ENCODE results near the gene ALDH3A2. TPM values are rescaled to one million over a fixed set of nuclear protein-coding genes. Genes with fewer than 3 reads are reported as not detected.

ALDH3A2 gene
- total and polyA plus RNA-seq, 2 of the 8 experiments (the other 6 are each of a cell fraction or from before 2014, with no cell fraction given), result 20.6 to 72.9 TPM

- Histone ChIP-seq H2AFZ (ENCODE audit: low read length) (no peak overlapping the region), H3K23ac (ENCODE audit: insufficient read length) (no peak overlapping the region), H3K79me1 (ENCODE audit: low read depth, low read length) (no peaks in the 10 kb centered on the region; the same call in 1 of the 2 replicates), H2AK5ac (ENCODE audit: low read depth, low read length) (no peak overlapping the region), H3K9me3 (ENCODE audit: insufficient read depth in 2 of 2, low read depth in 1 of 2, low read length in 1 of 2) (peaks cover 14 to 34% of the 10 kb centered on the region in 2 experiments), H4K5ac (ENCODE audit: insufficient read length, low read depth, low read length) (no peak overlapping the region), H3K4me2 (ENCODE audit: insufficient read depth in 1 of 2, low read depth in 2 of 2, low read length in 2 of 2) (no peak overlapping the region), H3K4me1 (replicated peaks in 1 of 4; ENCODE audit: control insufficient read depth in 3 of 4, insufficient read depth in 4 of 4, low read length in 3 of 4) (no peaks in the 10 kb centered on the region), H3K36me3 (ENCODE audit: control insufficient read depth in 2 of 4, insufficient read depth in 4 of 4, low read length in 3 of 4) (peaks cover 3 to 20% (median 9%) of the 10 kb centered on the region in 4 experiments; a peak in 6 of 8 replicates), H3K9ac (replicated peaks in 1 of 4; ENCODE audit: extremely low read depth in 1 of 4, low read depth in 3 of 4, low read length in 3 of 4) (no peak overlapping the region), H2BK5ac (ENCODE audit: low read depth, low read length) (no peak overlapping the region), H3K79me2 (ENCODE audit: control insufficient read depth in 1 of 2, insufficient read depth in 2 of 2, low read length in 2 of 2) (no peaks in the 10 kb centered on the region), H3K4me3 (ENCODE audit: extremely low read depth in 1 of 4, insufficient read depth in 2 of 4, low read depth in 3 of 4, low read length in 4 of 4) (no peak overlapping the region), H3K4ac (replicated peaks; ENCODE audit: insufficient read length, low read depth, low read length) (no peak overlapping the region), H4K91ac (replicated peaks; ENCODE audit: insufficient read length, low read length) (no peak overlapping the region), H4K20me1 (replicated peaks in 1 of 2; ENCODE audit: control insufficient read depth in 1 of 2, insufficient read depth in 2 of 2, low read length in 2 of 2) (no peaks in the 10 kb centered on the region), H4K8ac (ENCODE audit: extremely low read depth, insufficient read depth, low read length) (no peak overlapping the region), H3K23me2 (ENCODE audit: low read depth, low read length) (no peaks in the 10 kb centered on the region), H2BK15ac (ENCODE audit: low read length) (no peak overlapping the region), H3K27me3 (replicated peaks in 1 of 4; ENCODE audit: control insufficient read depth in 3 of 4, extremely low read depth in 1 of 4, insufficient read depth in 3 of 4, low read length in 3 of 4) (no peaks in the 10 kb centered on the region; a peak in 1 of 7 replicates), H3K18ac (ENCODE audit: extremely low read depth, low read length) (no peak overlapping the region), H3K14ac (ENCODE audit: insufficient read length) (no peak overlapping the region), H2BK20ac (ENCODE audit: low read length) (no peak overlapping the region), H3K56ac (replicated peaks; ENCODE audit: insufficient read length, low read depth, low read length) (no peak overlapping the region), H2BK12ac (ENCODE audit: low read depth, low read length) (no peak overlapping the region), H2BK120ac (replicated peaks; ENCODE audit: low read depth, low read length) (no peak overlapping the region), H3K27ac (ENCODE audit: low read depth, low read length) (no peak overlapping the region)
- TF ChIP-seq CBX8 (IDR thresholded peaks at IDR 0.05; ENCODE audit: borderline replicate concordance, low read depth, low read length), result no peak
- no peak for TF ChIP-seq CREB1 (IDR thresholded peaks at IDR 0.05)
- TF ChIP-seq POU5F1 (IDR thresholded peaks at IDR 0.05; ENCODE audit: low read depth, low read length), result no peak
- TF ChIP-seq SRF (IDR thresholded peaks at IDR 0.05; ENCODE audit: low read depth, low read length), result no peak
- no peak for TF ChIP-seq SIN3A (conservative IDR thresholded peaks at IDR 0.05 in 1 of 2, IDR thresholded peaks at IDR 0.05 in 1 of 2; ENCODE audit: low read depth in 1 of 2, low read length in 2 of 2)
- TF ChIP-seq TCF12 (IDR thresholded peaks at IDR 0.05; ENCODE audit: low read depth, low read length), result no peak
- TF ChIP-seq JUN (IDR thresholded peaks at IDR 0.05; ENCODE audit: low read depth, low read length), result no peak
- WGBS, 2 experiments (ENCODE audit: extremely low coverage in 1 of 2, insufficient coverage in 1 of 2, insufficient read length in 1 of 2, insufficient replicate concordance in 2 of 2, low coverage in 1 of 2, low lambda C conversion rate in 2 of 2, missing lambda C conversion rate in 1 of 2), result 74% methylated on average over 2 of the region's 2 CpGs; no CpG with 5 or more reads in 1 of the 2 experiments
- CTCF ChIA-PET (ENCODE audit: partially characterized antibody), result no interaction called here
- FAIRE-seq, result no peak
- POLR2A ChIA-PET (ENCODE audit: partially characterized antibody), result interaction anchor here (1.0 kb wide), 1 partner anchor 14 kb away, joined by 3 read pairs; no protein-coding TSS in a partner anchor
- no peak for DNase-seq (ENCODE audit: low read depth in 1 of 2, low spot score in 2 of 2)
Observed at GRCh38 chr17:19683117-19683516, 34.6 kb downstream of the ALDH3A2 start.

All from H1 (cell line).